ENCODE results near the gene PSMD7. TPM values are rescaled to one million over a fixed set of nuclear protein-coding genes. Genes with fewer than 3 reads are reported as not detected.
A peak's percentile ranks its signal among the peaks of the same experiment; 100 is the strongest.

The PSMD7 gene
- total RNA-seq, 1 donor from 2014 or later, result 82.5 TPM

GRCh38 chr16:74275031-74275636, 21.5 kb upstream of the PSMD7 start:
- H3K27ac Mint-ChIP-seq (ENCODE audit: unreplicated experiment), result no peak overlapping the region
- no peak for DNase-seq (ENCODE audit: extremely low spot score, unreplicated experiment)
- no peaks in the 10 kb centered on the region for H3K4me1 Mint-ChIP-seq (ENCODE audit: unreplicated experiment)
- TF ChIP-seq, protein P1, sequence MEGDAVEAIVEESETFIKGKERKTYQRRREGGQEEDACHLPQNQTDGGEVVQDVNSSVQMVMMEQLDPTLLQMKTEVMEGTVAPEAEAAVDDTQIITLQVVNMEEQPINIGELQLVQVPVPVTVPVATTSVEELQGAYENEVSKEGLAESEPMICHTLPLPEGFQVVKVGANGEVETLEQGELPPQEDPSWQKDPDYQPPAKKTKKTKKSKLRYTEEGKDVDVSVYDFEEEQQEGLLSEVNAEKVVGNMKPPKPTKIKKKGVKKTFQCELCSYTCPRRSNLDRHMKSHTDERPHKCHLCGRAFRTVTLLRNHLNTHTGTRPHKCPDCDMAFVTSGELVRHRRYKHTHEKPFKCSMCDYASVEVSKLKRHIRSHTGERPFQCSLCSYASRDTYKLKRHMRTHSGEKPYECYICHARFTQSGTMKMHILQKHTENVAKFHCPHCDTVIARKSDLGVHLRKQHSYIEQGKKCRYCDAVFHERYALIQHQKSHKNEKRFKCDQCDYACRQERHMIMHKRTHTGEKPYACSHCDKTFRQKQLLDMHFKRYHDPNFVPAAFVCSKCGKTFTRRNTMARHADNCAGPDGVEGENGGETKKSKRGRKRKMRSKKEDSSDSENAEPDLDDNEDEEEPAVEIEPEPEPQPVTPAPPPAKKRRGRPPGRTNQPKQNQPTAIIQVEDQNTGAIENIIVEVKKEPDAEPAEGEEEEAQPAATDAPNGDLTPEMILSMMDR (IDR thresholded peaks at IDR 0.05), result peak; percentile 67
- no peak overlapping the region for H3K4me3 Mint-ChIP-seq (ENCODE audit: unreplicated experiment)
- no peaks in the 10 kb centered on the region for H3K36me3 Mint-ChIP-seq (ENCODE audit: unreplicated experiment)
- peaks cover 52% of the 10 kb centered on the region for H3K27me3 Mint-ChIP-seq (ENCODE audit: unreplicated experiment)
- H3K9me3 Mint-ChIP-seq (ENCODE audit: unreplicated experiment), result peaks cover 4% of the 10 kb centered on the region

- H3K27me3 Mint-ChIP-seq (ENCODE audit: unreplicated experiment), result peaks cover 51% of the 10 kb centered on the region
- DNase-seq (ENCODE audit: extremely low spot score, unreplicated experiment), result no peak
- H3K4me1 Mint-ChIP-seq (ENCODE audit: unreplicated experiment), result no peaks in the 10 kb centered on the region
- H3K36me3 Mint-ChIP-seq (ENCODE audit: unreplicated experiment), result no peaks in the 10 kb centered on the region
- TF ChIP-seq, protein P1 (IDR thresholded peaks at IDR 0.05), result no peak
- no peak overlapping the region for H3K27ac Mint-ChIP-seq (ENCODE audit: unreplicated experiment)
- H3K9me3 Mint-ChIP-seq (ENCODE audit: unreplicated experiment), result peaks cover 4% of the 10 kb centered on the region
- no peak overlapping the region for H3K4me3 Mint-ChIP-seq (ENCODE audit: unreplicated experiment)
These were observed 20.9 kb upstream of the PSMD7 start for GRCh38 chr16:74275711-74276110.

GRCh38 chr16:74277974-74278373, 18.6 kb upstream of the PSMD7 start:
- Mint-ChIP-seq H3K27ac (ENCODE audit: unreplicated experiment) (no peak overlapping the region), H3K4me3 (ENCODE audit: unreplicated experiment) (no peak overlapping the region), H3K27me3 (ENCODE audit: unreplicated experiment) (peaks cover 56% of the 10 kb centered on the region), H3K4me1 (ENCODE audit: unreplicated experiment) (no peaks in the 10 kb centered on the region), H3K36me3 (ENCODE audit: unreplicated experiment) (no peaks in the 10 kb centered on the region), H3K9me3 (ENCODE audit: unreplicated experiment) (peaks cover 4% of the 10 kb centered on the region)
- TF ChIP-seq, protein P1 (IDR thresholded peaks at IDR 0.05), result no peak
- DNase-seq (ENCODE audit: extremely low spot score, unreplicated experiment), result no peak

DNA sequence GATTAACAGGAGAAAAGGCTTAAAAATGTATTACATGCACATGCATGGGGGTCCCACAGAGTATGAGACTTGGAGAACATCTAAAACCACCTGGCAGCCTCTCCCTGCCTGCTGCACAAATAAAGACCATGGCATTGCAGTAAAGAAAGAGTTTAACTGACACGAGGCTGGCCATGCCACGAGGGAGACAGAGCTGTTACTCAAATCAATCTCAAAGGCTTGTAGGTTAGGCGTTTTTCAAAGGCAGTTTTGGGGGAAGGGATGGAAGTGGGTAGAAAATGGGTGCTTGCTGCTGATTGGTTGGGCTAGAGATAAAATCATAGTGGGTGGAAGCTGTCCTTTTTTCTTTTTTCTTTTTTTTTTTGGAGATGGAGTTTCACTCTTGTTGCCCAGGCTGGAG, 17.3 kb upstream of the PSMD7 start:
- Mint-ChIP-seq H3K36me3 (ENCODE audit: unreplicated experiment) (no peaks in the 10 kb centered on the region), H3K4me3 (ENCODE audit: unreplicated experiment) (no peak overlapping the region), H3K27ac (ENCODE audit: unreplicated experiment) (no peak overlapping the region), H3K4me1 (ENCODE audit: unreplicated experiment) (no peaks in the 10 kb centered on the region), H3K27me3 (ENCODE audit: unreplicated experiment) (peaks cover 50% of the 10 kb centered on the region), H3K9me3 (ENCODE audit: unreplicated experiment) (peaks cover 4% of the 10 kb centered on the region)
- TF ChIP-seq, protein P1 (IDR thresholded peaks at IDR 0.05), result no peak
- DNase-seq (ENCODE audit: extremely low spot score, unreplicated experiment), result no peak

DNA sequence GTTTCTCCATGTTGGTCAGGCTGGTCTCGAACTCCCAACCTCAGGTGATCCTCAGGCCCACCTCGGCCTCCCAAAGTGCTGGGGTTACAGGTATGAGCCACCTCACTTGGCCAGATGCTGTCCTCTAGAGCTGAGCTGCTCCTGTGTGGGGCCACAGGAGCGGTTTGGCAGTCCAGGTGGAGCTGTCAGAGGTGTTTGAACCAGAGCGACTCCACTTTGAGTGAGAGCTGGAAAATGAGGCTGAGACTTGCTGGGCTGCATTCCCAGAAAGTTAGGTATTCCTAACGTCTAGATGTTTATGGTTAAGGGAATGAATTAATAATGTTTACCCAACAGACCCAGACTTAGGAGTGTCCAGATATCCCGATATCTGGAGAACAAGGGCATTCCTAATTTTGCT, 16.8 kb upstream of the PSMD7 start:
- Mint-ChIP-seq H3K36me3 (ENCODE audit: unreplicated experiment) (no peaks in the 10 kb centered on the region), H3K4me3 (ENCODE audit: unreplicated experiment) (no peak overlapping the region), H3K27ac (ENCODE audit: unreplicated experiment) (no peak overlapping the region), H3K4me1 (ENCODE audit: unreplicated experiment) (no peaks in the 10 kb centered on the region), H3K27me3 (ENCODE audit: unreplicated experiment) (peaks cover 47% of the 10 kb centered on the region), H3K9me3 (ENCODE audit: unreplicated experiment) (peaks cover 4% of the 10 kb centered on the region)
- TF ChIP-seq, protein P1 (IDR thresholded peaks at IDR 0.05), result no peak
- DNase-seq (ENCODE audit: extremely low spot score, unreplicated experiment), result no peak

All from osteocyte (in vitro differentiated cells).